ENCODE data around the gene EGFL7. TPM values are rescaled to one million over a fixed set of nuclear protein-coding genes. Genes with fewer than 3 reads are reported as not detected.

Gene EGFL7
- total and polyA plus RNA-seq, 10 donors: 132 to 522 (median 187) TPM

GRCh38 chr9:136626740-136627642 is 35.7 kb upstream of the EGFL7 start:
- intact Hi-C loops (cut with DNase I; ENCODE audit: low total_unique reads): no loop called here

GRCh38 chr9:136627703-136628102 is 35.0 kb upstream of the EGFL7 start:
- H3K9me3 ChIP-seq: no peaks in the 10 kb centered on the region
- H3K27me3 ChIP-seq (replicated peaks in 1 of 7): peaks cover 0 to 68% (median 4%) of the 10 kb centered on the region in 7 donors
- no peaks in the 10 kb centered on the region for H3K36me3 ChIP-seq
- TF ChIP-seq POLR2A (IDR thresholded peaks at IDR 0.05): no peak
- no peak for TF ChIP-seq POLR2AphosphoS5 (IDR thresholded peaks at IDR 0.05)
- TF ChIP-seq CTCF (IDR thresholded peaks at IDR 0.05 in 8 of 11, conservative IDR thresholded peaks at IDR 0.05 in 3 of 11): no peak
- peak; percentile 78 for DNase-seq
- 75 to 85% (median 80%) methylated on average over 12 to 17 of the region's 17 CpGs for WGBS, 5 donors
- H3K27ac ChIP-seq: no peak overlapping the region
- no peak overlapping the region for H3K4me3 ChIP-seq
- peaks cover 21 to 92% (median 63%) of the 10 kb centered on the region in 6 donors for H3K4me1 ChIP-seq
- intact Hi-C loops (cut with DNase I; ENCODE audit: low total_unique reads): no loop called here

More at GRCh38 chr9:136626740-136627642, 35.7 kb upstream of the EGFL7 start:
- Histone ChIP-seq H3K9me3 (no peaks in the 10 kb centered on the region), H3K27ac (no peak overlapping the region), H3K36me3 (no peaks in the 10 kb centered on the region), H3K27me3 (replicated peaks in 1 of 7) (peaks cover 0 to 68% (median 4%) of the 10 kb centered on the region in 7 donors), H3K4me3 (no peak overlapping the region), H3K4me1 (peaks cover 21 to 98% (median 65%) of the 10 kb centered on the region in 6 donors)
- DNase-seq: no peak
- WGBS, 5 donors: 79 to 86% (median 83%) methylated on average over 16 to 25 of the region's 25 CpGs
- TF ChIP-seq POLR2AphosphoS5 (IDR thresholded peaks at IDR 0.05) (no peak), POLR2A (IDR thresholded peaks at IDR 0.05) (no peak), CTCF (IDR thresholded peaks at IDR 0.05 in 8 of 11, conservative IDR thresholded peaks at IDR 0.05 in 3 of 11) (no peak)

- Histone ChIP-seq H3K27me3 (replicated peaks in 1 of 7) (peaks cover 0 to 67% (median 4%) of the 10 kb centered on the region in 7 donors), H3K27ac (peak overlapping the region in 1 of 8 donors; percentile 11), H3K4me1 (peaks cover 21 to 87% (median 63%) of the 10 kb centered on the region in 6 donors), H3K9me3 (no peaks in the 10 kb centered on the region), H3K4me3 (no peak overlapping the region), H3K36me3 (no peaks in the 10 kb centered on the region)
- intact Hi-C loops (cut with DNase I; ENCODE audit: low total_unique reads): no loop called here
- peak in 1 of 3 donors; percentile 13 for TF ChIP-seq POLR2AphosphoS5 (IDR thresholded peaks at IDR 0.05)
- TF ChIP-seq POLR2A (IDR thresholded peaks at IDR 0.05): no peak
- TF ChIP-seq CTCF (IDR thresholded peaks at IDR 0.05 in 8 of 11, conservative IDR thresholded peaks at IDR 0.05 in 3 of 11): no peak
- no peak for DNase-seq
- 18 to 27% (median 22%) methylated on average over 25 to 26 of the region's 26 CpGs for WGBS, 5 donors
Observed at GRCh38 chr9:136628268-136628667, 34.4 kb upstream of the EGFL7 start.
